HG02884 (cell line): ENCODE measurements around the gene PADI1.
"Not testable (repeated sequence)": the region's sequence is repeated elsewhere in the genome, so short reads cannot be mapped to it uniquely, and the experiment has no call there.

Experiments
- ATAC-seq: cut with Tn5 transposase; IDR thresholded peaks from one replicate; pipeline ENCODE4 v1.9.1; 2021; ENCODE audit warnings: mild to moderate bottlenecking, moderate library complexity; ENCODE audit not compliant: unreplicated experiment

The PADI1 gene

DNA sequence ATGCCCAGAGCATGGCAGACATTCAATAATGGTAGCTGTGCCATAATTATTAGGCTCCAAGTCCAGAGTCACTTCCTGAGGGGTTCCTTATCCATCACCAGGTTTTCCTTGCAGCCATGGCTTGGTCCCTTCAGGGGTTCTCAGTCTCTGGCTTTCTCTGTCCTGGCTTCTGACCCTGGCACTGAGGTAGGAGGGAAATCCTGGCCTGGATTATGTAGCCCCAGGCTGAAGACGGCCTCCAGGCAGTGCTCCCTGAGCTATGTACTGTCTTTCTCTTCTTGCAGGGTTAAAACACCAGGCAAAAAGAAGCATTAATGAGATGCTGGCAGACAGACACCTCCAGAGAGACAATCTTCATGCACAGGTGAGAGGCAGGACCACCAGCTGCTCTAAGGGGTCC lies 34.5 kb downstream of the PADI1 start:
- ATAC-seq = no peak

DNA sequence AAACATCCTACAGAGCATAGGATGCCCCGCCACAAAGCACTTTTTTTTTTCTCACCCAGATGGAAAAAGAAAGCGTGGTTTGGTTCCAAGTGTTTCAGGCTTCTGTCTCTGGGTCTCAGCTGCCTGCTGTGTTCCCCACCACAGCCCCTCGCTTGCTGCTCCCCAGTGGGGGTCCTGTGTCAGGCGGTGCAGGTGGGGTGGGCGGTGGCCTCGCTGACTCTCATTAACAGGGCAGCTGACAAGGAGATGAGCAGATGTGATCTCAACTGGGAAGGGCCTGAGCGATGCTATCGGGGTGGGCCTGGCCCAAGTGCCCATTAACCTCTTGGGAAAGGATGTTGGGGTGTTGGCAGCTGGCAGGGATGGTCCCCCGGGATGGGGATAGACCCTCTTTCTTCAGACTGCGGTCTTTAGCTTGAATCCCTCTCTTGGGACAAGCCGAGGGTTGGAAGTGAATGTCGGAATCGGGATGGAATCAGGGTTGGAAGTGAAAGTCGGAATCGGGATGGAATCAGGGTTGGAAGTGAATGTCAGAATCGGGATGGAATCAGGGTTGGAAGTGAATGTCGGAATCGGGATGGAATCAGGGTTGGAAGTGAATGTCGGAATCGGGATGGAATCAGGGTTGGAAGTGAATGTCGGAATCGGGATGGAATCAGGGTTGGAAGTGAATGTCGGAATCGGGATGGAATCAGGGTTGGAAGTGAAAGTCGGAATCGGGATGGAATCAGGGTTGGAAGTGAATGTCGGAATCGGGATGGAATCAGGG lies 36.3 kb downstream of the PADI1 start:
- not testable (repeated sequence) for ATAC-seq

DNA sequence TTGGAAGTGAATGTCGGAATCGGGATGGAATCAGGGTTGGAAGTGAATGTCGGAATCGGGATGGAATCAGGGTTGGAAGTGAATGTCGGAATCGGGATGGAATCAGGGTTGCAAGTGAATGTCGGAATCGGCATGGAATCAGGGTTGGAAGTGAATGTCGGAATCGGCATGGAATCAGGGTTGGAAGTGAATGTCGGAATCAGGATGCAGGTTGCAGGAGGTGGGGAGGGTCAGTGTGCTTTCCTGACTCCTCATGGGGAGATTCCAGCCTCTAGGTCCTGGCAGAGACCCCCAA lies 36.8 kb downstream of the PADI1 start:
- ATAC-seq = not testable (repeated sequence)

DNA sequence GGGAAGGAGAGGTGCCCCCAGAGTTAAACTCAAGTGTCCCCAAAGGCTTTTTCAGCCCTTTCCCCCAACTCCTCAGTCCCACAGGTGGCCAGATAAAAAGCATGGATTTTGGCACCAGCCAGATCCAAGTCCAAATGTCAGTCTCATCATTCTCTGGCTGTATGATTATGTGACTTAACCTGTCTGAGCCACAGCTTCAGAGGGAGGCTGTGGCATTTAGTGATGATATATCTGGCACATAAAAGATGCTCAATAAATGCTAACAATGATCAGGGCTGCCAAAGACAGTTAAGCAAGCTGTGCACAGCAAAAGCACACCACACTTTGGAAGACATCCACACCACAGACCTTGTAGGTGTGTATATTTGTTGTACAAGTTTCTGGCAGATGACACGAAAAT lies 38.3 kb downstream of the PADI1 start:
- no peak for ATAC-seq

DNA sequence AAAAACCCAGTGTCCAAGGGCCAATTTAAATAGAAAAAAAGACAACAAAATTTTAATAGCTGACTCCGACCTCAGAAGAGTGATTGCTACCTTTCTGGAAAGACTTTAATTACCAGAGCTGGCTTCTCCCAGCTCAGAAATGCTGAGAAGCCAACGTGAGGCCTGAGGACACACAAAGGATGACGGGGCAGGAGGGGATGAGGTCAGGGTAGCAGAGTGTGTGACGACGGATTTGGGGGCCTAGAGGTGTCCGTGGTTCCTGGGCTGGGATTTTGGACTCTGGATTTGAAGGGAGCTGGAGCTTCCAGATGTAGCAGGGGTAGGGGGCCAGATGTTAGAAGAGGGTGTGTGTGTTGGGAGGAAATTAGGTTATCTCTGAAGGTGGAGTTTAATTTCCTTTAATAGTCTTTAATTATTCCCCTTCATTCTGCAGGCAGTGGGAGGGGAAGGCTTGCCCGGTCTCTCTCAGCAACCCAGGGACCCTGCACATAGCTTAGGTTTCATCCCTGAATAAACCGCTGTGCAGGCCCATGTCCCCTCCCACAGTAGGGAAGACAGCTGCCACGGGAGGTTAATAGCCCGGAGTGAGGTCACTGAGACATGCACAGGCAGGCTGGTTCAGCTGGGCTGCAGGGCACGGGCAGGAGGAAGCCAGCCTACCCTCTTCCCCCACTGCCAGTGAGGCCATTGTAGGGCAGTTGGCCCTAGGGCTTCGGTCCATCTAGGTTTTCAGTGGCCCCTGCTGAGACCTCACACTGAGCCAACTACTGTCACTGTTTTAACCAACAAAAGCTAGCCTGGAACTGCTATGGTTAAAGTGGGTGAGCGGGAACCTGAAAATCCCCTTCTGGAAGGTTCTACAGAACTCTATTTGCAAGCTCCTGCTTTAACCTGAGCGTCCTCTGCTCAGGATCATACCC lies 40.2 kb downstream of the PADI1 start:
- ATAC-seq = no peak

DNA sequence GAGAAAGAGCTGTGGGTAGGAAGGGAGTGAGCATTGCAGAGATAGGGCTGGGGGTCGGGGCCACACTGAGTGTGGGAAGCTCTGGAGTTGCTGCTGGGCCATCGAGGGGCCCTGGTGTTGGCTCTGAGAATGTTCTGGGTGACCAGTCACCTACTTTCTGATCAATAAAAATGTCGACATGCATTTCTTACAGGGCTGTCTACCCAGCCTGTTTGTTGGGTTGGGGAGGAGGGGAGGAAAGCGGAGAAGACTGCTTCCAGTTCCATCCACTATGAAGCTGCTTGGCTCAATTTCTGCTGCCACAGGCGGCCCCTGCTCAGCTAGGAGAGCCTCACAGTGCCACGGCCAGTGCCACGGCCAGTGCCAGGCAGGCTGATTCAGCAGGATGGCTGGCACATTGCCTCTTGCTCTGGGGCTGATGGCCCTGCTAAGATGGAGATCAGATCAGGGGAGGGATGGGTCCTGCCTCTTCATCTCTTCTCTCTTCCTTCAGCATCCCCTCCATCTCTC lies 40.9 kb downstream of the PADI1 start:
- ATAC-seq = no peak

DNA sequence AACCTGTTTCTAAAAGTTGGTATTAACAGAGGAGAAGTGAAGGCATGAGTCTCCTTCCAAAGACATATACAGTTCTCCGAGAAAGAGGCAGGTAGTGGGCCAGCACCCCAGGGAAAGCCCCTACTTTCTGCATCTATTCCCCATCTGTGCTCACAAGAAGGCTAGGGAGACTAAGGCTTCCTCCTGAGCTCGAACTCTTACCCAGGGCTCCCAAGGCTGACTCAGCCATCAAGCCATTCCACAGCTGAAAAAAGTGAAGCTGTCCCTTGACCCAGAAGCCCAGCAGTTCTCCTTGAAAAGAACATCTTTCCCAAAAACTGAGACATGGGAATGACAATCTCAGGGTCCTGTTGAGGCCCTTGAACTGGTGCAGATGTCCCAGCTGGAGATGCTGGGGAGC lies 42.0 kb downstream of the PADI1 start:
- ATAC-seq = no peak

DNA sequence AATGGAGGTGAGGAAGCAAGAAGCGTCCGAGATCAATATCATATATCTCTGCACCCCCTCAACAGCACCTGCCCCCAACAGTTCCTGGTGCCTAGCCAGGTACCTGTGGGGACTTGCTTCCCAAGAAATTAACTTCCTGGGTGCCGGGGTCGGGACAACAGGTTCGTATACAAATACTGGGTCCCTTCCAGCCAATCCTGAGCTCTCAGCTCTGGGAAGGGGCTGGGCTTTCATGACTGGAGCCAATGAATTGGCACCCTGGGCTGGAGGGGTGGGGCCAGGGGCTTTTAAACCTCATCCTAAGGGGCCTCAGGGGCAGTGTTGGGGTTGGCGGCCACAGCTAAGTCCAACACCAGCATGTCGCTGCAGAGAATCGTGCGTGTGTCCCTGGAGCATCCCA lies 43.9 kb downstream of the PADI1 start, which contains the start of gene PADI3:
PADI3 (plus strand) TSS at position 318 of the 400 bp plus-strand sequence; CDS start at position 358, 40 bp downstream.
- no peak for ATAC-seq

DNA sequence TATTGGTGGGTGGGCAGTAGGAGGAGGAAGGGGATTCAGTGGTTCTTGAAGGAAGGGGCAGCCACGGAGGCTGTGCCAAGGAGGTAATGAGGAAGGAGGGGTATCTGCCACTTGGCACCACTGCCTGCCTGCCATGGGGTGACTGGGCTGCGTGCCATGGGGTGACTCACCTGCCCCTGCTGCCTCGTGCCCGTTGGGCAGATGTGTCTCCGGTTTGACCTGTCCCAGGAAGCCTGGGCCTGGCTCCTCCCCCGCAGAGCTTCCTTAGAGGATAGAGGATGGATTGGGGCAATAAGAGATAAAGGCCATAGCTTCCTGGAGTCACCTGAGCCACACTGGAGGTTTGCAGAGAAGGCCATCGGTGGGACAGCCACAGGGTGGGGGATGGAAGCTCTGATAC lies 45.7 kb downstream of the PADI1 start:
- no peak for ATAC-seq

DNA sequence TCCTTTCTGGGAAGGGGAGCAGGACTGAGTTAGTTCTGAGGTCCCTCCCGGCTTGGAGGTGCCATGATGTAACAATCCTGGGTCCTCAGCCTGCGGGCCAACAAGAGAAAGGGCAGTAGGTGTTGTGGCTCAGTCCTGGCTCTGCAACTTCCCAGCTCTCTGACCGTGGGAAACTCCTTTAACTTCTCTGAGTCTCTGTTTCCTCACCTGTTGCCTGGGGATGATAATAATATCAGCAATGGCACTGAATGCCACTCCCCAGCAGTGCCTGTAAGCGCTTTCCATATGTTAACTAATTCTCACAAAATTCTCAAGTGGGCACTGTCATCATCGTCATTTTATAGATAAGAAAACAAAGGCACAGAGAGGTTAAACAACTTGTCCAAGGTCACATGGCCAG lies 46.3 kb downstream of the PADI1 start:
- no peak for ATAC-seq

DNA sequence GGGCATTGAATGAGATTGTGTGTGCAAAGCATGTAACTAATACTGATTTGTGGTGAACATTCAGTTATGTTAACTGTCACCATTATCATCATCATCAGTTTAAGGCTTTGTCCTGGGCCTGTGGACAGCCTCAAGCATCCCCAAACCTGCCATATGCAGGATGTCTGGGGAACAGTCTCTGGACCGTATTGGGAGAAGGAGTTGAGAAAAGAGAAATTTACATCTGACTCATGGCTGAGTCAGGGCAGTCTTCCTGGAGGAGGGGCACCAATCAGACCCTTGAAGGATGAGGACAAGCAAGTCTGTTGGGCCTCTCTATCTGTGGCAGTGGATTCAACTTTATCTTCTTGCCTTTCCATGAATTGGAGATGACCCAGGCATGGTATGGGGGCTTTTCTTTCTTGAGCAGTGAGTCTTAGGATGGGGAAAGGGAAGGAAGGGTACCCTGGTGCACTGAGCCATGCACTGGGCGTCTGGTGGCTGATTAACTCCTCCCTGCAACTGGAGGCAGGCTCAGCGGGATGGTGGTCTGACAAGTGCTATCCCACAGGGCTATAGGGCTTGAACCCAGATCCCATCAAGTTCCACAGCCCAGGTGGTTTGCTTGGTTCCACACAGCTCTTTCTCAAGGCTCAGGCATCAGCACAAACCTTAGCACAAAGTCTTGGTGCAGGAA lies 46.9 kb downstream of the PADI1 start:
- no peak for ATAC-seq

DNA sequence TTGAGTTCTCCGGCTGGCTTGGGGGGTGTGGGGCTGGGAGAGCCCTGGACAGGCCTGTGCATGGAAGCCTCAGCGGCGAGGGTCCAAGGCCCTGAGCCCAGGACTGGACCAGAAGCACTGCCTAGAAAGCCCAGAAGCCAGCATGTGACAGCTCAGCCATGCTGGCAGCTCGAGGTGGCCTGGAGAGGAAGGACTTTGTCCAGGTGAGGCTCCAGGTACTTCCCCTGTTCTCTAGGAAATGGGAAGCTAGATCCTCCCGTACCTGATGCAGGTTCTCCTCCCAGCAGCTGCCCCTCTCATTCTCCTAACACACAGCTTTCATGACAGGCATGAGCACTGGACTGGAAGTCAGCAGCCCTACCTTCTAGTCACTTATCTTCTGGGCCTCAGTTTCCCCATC lies 50.4 kb downstream of the PADI1 start:
- no peak for ATAC-seq

DNA sequence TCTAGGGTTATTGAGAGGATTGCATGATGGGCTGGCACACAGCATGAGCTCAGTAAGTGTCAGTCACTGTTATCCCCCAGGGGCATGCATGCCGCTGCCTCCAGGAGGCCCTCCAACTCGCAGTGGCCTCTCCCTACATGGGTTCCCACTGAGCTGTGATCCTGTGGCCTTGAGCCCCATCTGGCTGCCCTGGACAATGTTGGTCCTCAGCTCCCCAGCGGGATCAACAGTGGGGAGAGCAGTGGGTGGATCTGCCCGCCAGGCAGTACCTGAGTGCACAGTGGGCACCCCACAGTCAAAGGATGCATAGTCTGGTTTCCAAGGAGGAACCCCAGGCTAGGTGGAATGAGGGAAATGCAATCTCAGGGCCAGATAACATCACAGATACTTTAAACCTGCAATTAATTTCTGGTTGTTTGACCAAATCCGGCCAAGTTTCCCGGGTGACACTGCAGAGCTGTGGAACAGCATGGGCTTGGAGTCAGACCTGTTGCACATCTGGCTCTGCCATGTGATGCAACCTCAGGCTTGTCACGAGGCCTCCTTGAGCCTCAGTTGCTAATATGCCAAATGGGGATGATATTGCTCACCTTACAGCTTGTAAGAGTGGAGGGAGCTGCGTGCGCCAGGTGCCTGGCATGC lies 53.3 kb downstream of the PADI1 start:
- ATAC-seq = no peak

DNA sequence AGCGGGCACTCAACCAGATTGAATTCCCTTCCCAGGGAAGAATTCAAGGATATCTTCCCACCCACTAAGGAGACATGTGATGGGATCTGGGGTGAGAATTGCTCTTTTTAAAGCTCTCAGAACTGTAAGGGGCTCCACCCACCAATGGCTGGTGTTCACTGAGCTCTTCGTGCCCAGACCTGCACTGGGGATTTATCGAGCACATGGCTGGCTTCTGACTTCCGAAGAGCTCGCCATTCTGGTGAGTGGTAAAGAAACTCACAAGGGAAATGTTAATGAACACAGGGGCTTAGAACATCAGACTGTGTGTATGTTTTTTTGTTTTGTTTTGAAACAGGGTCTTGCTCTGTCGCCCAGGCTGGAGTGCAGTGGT lies 53.8 kb downstream of the PADI1 start:
- no peak for ATAC-seq

DNA sequence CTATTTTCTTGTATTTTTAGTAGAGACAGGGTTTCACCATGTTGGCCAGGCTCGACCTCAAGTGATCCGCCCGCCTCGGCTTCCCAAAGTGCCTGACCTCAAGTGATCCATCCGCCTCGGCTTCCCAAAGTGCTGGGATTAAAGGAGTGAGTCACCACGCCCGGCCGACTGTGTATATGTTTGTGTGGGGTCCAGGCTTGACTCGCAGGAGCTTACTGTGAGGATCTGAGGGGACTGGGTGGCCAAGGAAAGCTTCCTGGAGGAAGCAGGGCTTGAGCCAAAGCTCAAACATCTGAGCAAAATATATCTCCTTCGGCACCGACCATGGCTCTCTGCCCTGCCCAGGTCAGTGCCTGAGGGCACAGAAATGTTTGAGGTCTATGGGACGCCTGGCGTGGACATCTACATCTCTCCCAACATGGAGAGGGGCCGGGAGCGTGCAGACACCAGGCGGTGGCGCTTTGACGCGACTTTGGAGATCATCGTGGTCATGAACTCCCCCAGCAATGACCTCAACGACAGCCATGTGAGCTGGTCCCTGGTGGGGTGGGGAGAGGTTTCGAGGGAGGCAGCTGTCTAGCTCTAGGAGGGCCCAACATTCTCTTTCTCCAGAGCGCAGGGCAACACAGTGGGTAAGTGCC lies 54.4 kb downstream of the PADI1 start:
- no peak for ATAC-seq

DNA sequence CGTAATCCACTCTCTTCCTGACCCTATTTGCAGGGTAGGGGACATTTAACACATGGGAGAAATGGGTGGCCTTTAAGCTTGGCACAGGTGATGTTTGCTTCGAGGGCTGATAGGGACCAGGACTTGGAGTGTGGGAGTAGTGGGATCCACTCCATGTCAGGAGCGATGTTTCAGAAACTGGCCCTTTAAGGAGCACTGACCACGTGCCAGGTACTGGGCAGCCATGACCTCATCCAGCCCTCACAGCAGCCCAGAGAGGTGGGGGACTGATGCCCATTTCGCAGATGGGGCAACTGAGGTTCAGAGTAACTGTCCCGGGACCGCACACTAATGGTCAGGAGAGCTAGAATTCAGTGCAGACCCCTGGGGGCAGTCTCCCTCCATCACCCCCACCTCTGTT lies 55.3 kb downstream of the PADI1 start:
- ATAC-seq = no peak

DNA sequence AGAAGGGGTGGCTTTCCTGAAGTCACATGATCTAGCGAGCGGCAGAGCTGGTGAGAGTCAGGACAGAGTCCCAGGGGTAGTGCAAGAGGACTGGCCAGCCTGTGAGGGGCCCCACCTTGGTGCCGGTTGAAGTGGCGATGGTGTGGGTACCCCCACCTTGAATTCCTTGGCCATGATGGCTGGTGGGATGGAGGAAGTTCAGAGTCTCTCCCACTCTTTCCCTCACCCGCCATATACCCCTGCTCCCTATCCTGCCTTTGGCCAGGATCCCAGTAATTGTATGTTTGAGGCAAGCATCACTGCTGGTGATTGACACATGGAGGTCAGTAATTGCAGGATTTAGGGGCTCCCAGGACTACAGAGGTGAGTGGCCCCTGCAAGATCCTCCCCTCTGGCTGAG lies 55.8 kb downstream of the PADI1 start:
- ATAC-seq = no peak

DNA sequence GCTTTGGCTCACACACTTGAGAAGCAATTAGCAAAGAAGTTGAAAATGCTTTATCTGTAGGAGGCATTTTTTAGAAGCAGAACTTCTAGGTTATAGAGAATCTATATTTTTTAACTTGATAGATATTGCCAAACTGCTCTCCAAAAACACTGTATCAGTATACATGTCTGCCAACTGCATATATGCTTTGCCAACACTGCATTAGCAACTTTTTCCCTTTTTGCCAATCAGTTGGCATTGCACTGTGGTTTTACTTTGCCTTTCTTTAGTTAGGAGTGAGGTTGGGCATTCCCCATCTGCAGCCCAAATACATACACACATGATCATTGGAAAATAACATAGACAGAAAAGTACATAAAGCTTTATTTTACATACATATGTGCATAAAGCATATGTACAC lies 59.0 kb downstream of the PADI1 start:
- no peak for ATAC-seq

DNA sequence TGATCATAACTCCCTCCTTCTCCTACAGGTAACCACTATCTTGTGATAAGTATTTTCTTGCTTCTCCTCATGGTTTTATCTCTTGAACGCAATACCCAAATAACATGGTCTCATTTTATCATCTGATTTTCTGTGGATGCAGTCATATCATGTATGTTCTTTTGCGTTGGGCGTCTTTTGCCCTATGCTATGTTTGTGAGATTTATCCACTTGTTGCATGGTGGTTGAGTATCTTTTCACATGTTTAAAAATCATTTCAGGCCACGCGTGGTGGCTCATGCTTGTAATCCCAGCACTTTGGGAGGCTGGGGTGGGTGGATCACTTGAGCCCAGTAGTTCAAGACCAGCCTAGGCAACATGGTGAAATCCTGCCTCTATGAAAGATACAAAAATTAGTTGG lies 59.5 kb downstream of the PADI1 start:
- no peak for ATAC-seq

DNA sequence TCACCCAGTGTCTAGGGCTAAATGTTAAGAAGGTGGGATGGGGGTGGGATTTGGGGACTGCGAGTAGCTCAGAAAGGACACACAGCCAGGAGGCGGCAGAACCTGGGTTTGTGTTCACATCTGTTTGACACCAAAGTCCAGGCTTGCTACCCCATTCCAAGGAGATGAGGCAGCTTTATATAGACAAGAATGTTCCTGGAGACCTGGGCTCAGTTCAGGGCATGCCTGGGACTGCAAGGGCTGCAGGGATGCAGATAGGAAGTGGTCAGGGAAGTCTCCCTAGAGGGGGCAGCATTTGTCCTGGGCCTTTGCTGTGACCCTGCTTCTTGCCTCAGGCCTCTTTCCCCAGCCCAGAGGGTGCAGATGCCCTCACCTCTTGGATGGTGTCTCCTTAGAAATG lies 60.2 kb downstream of the PADI1 start:
- ATAC-seq = no peak

DNA sequence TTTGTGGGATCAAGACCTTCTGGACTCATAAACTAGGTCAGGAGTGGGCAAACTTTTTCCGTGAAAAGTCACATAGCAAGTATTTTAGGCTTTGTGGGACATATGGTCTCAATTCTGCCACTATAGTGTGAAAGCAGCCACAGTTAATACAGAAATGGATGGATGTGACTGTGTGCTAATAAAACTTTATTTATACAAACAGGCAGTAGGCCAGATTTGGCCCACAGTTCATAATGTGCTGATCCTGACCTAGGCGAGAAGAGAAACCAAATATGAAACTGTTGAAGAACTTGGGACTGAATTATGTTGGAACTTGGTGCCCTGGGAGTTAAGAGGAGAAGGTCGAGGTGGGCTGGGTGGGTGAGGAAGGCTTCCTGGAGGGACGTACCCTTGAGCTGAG lies 61.0 kb downstream of the PADI1 start:
- ATAC-seq = no peak
